ENCODE data around the gene CCDC192.

GRCh38 chr5:127660047-127660733 is 43.0 kb upstream of the CCDC192 start:
- TF ChIP-seq CTCF (IDR thresholded peaks at IDR 0.05) (no peak), ZFX (IDR thresholded peaks at IDR 0.05; ENCODE audit: borderline replicate concordance) (no peak)
